Measurements from ENCODE around the gene MRPL23.
"Not testable (repeated sequence)": the region's sequence is repeated elsewhere in the genome, so short reads cannot be mapped to it uniquely, and the experiment has no call there.

The MRPL23 gene

DNA sequence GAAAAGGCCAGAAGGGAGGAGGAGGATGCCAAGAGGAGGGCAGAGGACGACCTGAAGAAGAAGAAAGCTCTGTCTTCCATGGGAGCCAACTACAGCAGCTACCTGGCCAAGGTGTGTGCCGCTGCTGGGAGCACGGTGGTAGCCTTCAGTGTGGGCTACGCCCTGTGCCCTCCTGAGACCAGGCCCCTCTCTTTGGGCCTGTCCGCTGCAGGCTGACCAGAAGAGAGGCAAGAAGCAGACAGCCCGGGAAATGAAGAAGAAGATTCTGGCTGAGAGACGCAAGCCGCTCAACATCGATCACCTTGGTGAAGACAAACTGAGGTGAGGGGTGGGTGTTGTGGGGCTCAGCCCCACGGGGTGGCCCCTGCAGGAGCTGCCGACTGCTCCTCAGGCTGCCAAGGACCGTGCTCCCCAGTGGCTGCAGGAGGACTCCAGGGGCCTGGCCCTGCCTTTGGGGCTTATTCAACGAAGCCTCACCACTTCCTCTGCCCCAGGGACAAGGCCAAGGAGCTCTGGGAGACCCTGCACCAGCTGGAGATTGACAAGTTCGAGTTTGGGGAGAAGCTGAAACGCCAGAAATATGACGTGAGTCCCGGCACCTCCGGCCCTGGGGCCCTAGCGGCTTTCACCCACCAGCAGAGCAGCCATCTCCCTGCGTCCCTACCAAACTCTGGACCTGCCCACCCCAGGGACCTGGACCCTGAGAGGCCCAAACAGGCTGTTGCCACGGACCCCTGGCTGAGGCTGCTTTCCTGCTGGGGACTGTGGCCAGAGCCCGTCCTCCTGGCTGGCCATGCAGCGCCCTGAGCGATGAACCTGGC lies 12.6 kb upstream of the MRPL23 start:
- no peak for DNase-seq

DNA sequence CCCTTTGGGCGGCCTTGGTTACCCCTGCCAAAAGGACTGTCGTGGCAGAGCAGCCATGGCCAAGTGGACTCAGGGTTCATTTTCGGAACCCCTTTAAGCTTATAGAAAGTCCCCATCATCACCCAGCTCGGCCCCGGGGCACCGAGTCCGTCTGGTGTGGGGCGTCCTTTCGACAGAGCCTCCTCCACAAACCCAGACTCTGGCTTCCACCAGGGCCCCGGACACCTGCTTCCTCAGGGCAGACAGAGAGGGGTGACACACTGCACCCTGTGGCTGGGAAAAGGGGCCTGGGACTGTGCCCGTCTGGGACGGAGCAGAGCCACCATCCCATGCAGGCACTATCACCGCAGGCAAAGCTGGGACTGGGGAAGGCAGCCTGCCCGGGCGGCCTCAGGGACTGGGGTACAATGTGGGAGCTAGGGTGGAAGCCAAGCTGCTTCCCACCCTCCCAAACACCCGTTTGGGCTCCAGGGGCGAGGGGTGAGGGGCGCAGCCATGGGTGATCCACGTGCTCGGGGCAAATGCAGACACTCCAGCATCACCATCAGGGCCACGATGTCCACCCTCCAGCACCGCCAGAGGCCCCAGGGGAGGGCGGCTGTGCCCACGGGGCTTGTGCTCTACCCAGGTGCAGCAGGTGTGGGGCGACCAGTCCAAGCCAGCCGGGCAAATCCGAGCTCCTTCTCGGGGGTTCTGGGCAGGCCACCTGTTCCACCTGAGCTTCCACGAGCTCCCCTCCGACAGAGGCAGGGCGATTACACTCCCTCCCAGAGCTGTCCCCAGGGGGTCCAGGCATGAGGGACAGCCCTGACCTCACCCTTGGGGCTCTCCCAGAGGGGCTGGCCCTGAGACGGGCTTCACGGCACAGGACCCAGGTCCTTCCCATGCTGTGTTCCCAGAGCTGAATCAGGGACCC lies 11.7 kb upstream of the MRPL23 start:
- no peak for DNase-seq

DNA sequence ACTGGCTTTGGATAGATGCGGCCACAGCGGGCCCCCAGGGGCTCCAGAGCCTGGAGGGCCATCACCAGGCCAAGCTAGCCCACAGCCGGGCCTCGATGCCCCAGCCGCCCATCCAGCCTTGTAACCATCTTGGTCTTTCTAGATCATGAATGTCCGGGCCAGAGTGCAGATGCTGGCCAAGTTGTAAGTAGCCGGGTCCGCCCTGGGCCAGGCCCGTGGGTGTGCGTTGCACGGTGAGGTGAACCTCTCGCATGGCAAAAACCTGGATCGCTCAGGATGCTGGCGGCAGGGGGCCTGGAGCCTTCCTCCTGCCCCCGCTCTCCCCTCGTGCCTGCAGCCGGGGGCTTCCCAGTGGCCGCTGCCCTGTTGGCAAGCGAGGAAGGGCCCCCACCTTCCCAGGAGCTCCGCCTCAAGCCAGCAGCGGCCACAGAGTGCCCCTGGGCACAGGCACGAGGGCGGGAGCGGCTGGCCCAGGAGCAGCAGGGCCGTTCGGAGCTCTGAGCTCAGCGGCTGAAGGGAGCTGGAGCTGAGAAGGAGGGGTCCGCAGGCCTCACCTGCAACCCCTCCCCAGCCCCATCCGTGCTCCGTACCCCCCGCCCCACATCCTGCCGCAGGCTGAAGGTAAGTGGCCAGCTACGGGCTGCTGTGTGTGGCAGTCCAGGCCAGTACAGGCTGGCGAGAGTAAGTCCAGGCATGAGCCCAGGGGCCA lies 10.9 kb upstream of the MRPL23 start:
- no peak for DNase-seq

DNA sequence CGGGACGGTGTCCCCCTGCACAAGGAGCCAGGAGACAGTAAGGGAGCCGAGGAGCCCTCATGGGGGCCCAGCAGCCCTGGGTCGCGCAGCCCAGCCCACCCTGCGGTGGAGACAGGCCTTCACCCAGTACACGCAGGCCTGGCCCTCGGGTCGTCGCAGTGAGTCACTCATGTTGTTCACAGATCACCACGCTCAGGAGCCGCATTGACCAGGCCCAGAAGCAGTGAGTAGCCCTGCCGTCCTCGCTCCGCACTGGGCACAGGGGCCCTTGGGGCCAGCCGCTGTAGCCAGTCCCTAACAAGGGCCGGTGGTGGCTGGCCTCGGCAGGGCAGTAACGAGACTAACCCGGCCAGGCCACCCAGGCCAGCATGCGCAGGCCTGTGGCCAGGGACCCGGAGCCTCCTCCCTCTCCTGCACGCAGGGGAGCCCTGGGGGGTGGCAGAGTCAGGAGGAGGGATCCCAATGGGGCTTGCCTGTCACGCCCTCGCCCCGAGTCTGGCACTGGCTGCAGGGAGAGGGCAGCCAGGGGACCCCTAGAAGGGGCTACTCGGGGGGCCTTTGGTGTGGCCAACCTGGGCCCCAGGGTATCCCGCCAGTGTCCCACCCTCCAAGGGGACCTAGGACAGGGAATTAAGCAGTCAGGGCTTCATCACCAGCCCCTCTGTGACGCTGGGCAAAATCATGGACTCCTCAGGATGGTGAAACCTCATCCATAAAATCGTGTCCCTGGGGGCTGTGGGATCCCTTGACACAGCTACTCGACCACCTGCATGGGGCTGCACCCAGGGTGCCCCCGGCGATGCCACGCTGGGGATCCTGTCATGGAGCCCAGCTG lies 10.1 kb upstream of the MRPL23 start:
- no peak for DNase-seq

DNA sequence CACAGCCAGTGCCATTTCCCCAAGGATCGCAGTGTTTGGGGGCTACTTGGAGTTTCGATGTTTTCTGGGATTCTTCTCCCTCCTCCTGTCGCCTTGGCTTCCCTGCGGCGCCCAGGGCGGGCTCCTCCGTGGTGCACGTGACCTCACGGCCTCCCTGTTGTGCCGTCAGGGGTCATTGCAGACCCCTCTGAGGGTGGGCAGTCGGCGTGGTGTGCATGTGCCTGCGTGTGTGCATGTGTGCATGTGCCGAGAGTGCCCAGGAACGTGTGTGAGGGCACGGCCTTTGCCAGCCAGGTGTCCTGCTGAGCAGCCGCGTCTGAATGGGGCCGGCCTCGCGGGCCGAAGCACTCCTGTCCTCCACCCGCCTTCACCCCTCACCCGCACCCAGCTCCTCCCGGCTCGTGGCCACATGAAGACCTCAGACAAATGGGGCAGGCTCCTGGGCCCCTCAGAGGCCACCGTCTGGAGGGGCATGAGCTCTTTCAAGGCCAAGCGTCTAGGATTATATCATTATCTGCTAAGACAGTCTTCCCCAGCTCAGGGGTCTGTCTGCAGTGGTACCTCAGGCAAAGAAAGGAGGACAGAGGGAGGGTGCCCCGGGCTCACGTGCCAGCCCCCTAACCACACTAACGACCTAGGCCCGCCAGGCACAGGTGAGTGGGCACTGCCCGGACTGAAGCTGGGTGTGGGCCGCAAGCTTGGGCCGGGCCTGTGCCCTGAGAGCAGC lies 9.4 kb upstream of the MRPL23 start:
- no peak for DNase-seq

DNA sequence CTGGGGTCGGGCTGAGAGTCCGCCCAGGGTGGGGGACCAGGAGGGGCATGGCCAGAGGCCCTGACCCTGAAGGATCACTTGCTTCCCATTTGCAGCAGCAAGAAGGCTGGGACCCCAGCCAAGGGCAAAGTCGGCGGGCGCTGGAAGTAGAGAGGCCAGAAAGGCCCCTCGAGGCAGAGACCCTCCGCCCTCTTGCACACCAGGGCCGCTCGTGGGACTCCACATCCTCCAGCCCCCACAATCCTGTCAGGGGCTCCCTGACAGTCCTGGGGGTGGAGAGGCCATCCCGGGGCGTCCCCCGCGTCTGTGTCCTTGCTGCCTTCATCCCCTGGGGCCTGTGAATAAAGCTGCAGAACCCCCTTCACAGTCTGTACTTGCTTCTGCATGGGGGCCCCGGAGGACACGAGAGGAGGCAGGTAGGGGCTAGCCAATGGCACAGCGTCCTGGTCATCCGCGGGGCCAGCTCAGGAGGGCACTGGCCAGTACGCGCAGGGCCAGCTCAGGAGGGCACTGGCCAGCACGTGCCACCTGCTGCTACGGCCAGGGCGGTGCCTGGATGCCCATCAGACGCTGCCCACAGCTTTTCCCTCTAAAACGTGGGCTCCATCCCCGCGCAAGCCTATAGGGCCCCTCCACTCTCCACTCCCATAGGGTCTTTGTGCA lies 8.7 kb upstream of the MRPL23 start:
- DNase-seq, result no peak

DNA sequence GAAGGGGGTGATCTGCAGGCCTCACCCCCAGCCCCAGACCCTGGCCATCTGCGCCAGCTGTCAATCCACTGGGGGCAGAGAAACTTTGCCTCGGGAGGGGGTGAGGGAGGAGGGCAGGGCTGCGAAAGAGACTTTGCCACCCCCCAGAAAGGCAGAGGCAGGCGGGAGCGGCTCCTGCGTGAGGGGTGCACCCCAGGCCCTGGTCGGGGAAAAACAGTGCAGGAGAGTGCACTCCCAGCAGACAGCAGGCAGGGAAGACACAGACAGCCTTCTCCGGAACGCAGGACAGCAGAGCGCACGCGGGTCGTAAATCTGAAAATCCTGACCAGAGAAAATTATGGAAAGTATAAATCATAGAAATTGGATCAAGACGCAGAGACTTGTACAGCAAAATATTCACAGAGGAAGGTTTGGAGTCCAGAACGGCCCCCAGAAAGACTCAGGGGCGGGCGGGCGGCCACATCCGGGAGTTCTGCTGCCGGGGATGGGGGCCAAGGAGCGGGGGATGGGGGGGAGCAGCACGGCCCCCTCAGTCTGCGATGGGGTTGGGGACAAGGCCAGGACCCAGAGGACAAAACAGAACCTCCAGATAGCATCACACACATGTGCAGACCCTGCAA lies 8.0 kb upstream of the MRPL23 start:
- no peak for DNase-seq

DNA sequence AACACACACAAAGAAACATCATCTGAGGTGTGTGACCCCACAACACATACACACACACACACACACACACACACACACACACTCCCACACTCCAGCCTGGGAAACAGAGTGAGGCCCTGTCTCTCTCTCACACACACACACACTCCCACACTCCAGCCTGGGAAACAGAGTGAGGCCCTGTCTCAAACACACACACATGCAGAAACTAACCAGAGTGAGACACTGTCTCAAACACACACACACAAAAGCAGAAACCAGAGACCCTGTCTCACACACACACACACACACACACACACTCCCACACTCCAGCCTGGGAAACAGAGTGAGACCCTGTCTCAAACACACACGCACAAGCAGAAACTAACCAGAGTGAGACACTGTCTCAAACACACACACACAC lies 7.3 kb upstream of the MRPL23 start:
- DNase-seq, result not testable (repeated sequence)

DNA sequence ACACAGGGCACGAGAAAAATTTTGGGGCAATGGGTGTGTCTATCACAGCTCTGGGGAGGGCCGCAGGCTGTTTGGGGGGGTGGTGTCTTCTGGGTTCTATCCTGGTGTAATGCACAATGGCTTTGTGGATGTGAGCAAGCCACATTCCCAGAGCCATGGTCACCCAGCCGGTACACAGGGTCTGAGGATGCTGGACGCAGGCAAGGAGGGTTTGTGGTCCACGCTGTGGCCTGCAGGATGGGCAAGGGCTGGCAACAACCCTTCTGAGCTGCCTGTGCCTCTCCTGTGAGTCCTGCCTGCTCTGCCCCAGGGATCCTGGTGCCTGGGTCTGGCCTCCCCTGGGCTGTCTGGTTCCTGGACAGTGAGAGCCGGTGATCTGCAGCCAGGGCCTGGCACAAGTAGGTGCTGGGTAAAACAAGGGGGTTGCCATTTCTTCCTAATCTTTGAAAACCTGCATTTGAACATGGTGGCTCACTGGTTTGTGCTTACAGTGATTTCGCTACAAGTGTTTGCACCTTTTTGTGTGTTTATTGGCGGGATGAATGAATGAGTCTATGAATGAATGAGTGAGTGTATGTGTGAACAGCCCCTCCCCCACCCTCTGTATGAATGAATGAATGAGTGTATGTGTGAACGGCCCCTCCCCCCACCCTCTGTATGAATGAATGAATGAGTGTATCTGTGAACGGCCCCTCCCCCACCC lies 4.4 kb upstream of the MRPL23 start:
- DNase-seq, result no peak

DNA sequence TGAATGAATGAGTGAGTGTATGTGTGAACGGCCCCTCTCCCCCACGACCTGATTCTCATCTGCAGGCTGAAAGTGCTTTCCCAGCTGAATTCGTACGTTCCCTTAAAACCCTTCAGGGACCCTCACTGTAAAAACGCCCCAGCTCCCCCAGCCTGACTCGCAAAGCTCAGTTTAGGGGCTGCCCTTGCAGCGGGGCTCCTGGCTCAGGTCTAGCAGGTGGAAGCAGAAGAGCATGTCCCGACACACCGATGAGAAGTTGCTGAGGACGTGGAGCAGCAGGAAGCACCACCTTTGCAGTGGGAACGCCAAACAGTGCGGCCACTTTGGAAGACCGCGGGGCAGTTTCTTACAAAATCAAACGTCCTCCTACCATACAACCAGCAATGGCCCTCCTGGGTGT lies 3.6 kb upstream of the MRPL23 start:
- no peak for DNase-seq

DNA sequence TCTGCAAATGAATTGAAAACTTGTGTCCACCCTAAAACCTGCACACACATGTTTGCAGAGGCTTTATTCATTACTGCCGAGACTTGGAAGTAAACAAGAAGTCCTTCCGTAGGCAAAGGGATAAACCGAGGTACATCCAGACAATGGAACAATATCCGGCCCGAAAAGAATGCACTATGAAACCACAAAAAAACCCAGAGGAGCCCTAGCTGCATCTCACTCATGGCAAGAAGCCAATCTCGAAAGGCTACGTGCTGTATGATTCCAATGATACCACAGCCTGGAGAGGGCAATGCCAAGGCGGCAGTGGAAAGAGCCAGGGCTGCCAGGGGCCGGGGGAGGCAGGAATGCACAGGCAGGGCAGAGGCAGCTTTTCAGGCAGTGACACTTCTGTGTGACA lies 3.2 kb upstream of the MRPL23 start:
- DNase-seq, result no peak

DNA sequence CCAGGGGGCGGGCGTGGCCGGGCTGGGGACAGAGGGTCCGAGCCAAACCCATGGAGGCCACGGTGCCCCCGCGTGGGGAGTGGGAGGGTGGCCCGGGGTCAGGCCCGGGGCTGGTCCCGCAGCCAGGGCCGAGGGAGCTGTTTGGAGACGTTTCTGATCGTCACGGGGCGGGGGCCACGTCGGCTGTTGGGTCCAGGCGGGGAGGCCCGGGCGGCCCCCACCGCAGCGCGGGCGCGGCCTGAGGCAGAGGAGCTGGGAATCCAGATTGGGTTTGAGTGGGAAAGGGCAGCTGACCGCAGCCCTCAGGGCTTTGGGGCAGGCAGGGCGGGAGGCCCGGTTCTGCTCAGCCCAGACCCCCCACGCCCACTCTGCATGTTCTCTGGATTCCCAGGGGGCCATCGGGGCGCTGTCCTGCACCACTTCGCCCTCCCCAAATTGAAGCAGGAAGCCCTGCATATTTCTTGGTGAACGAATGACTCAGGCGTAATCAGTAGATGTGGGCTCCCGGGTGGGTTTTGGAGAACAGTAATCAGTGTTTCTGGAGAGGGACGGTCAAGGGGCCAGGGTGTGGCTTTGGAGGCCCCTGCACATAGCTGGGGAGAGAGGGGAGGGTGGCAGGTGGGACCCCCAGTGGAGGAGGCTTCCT lies 583 bp downstream of the MRPL23 start:
- no peak for DNase-seq

DNA sequence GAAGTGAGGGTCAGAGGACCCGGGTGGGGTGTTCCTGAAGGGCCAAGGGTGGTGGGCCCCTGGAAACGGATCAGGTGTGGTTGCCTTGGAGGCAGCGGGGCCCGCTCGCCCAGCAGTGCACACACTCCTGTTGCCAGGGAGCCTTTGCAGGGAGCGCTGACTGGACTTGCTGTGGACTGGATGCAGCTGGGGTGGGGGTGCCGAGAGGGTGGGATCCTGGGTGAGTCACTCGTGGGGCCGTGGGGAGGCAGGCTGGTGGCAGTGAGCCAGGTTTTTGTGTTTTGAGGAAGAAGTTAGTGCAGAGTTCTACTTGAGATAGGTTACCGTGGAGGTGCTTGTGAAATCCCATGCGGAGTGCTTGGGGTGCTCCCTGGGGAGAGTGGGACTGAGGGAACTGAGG lies 1.3 kb downstream of the MRPL23 start:
- no peak for DNase-seq

DNA sequence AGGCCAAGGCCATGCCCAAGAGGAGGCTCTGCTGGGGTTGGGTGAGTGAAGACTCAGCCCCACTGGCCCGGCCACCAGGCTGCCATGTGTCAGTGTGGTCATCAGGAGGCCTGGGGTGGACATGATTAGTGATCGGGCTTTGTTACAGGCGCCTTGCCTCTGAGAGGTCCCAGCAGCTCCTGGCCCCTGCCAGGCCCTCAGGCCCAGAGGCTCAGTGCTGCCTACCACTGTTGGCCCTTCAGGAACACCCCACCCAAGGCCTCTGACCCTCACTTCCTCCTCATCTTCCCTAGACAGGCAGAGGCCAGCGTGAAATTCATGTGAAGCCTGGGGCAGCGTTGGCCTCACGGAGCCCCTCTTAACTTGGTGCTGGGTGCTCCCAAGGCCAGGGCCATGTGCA lies 2.2 kb downstream of the MRPL23 start:
- DNase-seq, result no peak

DNA sequence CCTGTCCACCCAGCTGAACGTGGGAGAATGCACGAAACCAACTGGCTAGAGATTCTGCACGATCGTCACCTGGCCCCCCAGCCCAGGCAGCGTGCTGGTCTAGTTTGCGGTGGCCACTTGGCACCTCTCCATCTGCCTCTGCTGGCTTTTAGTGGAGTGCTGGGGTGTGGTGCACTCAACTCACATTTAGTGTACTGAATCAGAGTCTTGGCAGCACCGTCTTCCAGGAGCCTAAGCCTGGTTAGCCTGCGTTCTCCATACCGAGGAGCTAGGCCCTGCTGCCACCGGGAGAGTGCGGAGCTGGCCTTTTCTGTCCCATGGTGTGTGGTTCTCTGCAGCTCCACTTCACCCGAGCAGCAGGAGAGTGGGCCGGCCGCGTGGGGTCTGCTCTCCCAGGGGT lies 2.8 kb downstream of the MRPL23 start:
- DNase-seq, result no peak

DNA sequence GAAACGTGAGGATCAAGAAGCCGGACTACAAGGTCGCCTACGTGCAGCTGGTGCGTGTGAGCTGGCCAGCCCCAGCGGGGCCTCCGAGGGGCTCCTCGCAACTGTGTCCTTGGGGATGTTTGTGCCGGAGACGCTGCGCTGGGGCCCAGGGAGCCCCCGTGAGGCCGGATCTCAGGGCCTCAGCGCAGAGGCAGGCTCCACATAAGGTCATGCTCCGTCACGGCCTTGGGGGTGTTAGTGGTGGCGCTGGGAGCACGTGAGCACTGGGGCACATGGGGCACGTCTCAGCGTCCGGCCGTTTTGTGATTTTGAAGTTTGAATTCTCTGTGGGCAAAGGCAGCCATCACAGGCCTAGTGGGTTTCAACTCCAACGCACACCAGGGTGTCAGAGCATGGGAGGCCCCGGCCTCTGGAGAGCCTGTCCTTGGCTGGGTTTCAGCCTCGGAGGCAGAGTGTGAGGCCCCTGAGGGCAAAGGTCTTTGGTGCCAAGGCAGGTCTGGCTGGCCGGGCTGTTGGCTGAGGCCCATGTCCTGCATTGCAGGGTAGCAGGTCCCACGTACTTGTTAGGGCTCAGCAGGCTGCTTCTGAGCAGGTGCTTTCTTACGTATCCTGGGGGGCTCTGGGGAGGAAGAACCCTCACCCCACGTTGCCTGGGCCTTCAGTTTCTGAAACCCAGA lies 5.8 kb downstream of the MRPL23 start:
- no peak for DNase-seq

DNA sequence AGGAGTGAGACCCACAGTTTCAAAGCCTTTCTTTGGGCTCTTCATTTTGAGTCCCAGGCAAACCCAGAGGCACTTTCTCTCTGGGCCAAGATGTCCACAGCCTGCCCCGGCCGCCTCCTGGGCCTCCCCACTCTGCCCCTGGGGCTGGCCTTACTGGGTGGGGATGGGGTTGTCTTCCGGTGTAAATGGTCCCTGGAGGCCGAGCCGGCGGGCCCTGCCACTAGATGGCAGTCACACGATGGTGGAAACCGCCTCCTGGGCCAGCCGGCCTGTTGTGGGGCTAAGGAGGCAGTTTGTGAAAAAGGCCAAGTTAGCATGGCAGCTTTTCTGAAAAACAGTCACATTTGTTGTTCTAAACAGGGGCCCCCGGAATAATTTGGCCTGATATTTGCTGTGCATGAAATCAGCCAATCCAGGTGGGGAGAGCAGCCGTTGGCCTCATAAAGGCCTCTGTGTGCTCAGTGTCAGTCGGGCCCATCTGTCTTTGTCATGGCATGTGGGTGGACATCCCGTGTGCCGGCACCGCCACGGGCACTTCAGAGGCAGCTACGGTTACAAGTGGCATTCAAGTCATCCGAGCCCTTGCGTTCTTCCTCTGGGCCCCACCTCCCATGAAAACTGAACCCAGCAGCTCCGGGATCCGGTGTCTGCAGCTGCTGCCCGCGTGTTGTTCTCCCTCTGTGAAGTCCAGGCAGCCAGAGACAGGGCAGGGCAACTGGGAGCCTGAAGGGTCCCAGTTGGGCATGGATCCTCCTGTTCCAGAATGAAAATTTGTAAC lies 6.5 kb downstream of the MRPL23 start:
- DNase-seq, result no peak

DNA sequence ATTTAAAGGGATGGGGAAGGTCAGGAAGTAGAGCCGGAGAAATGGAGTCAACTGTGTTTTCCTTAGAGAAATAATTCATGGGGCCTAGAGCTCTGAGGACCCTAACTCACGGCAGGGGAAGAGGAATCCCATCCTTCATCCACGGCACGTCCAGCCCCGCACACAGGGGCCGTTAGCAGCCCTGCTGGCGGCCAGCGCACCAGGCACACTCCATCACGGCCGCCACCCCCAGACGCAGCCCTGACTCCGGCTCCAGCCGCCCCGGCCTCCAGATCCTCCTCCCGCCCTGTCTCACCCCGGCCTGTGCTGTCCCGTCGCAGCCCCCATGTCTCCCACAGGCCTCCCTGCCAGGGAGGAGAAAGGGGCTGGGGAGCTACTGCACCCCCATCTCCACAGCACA lies 11.2 kb downstream of the MRPL23 start:
- no peak for DNase-seq
